SU-DHL-6 (cell line): Measurements from ENCODE around the gene PTPN6.

Source experiments
- CTCF ChIP-seq: fragments of 200-600 bp; sonication (generic); IDR thresholded peaks from one replicate; pipeline ENCODE4 v1.5.1; 2017; ENCODE audit warnings: antibody characterized with exemption, mild to moderate bottlenecking, low read length, moderate library complexity; ENCODE audit not compliant: insufficient read depth, poor library complexity, severe bottlenecking
- EZH2phosphoT487 ChIP-seq: fragments of 200-600 bp; sonication (generic), shearing (Covaris generic); conservative IDR thresholded peaks from 2 replicates; pipeline ENCODE4 v1.6.1; 2018; ENCODE audit warnings: mild to moderate bottlenecking, antibody characterized with exemption, low read length, moderate library complexity, mixed read lengths

GRCh38 chr12:6957741-6958608 is 6.8 kb downstream of the PTPN6 start:
- TF ChIP-seq CTCF, result no peak
- TF ChIP-seq EZH2phosphoT487, result no peak
